C1 segment of cervical spinal cord (tissue), 14 donors: Measurements from ENCODE around the gene RAB11FIP4.

Source experiments
- DNase-seq, 14 donors: peaks; one replicate each; lab custom pipeline; 2025; lab: John Stamatoyannopoulos, UW

RAB11FIP4 gene

DNA sequence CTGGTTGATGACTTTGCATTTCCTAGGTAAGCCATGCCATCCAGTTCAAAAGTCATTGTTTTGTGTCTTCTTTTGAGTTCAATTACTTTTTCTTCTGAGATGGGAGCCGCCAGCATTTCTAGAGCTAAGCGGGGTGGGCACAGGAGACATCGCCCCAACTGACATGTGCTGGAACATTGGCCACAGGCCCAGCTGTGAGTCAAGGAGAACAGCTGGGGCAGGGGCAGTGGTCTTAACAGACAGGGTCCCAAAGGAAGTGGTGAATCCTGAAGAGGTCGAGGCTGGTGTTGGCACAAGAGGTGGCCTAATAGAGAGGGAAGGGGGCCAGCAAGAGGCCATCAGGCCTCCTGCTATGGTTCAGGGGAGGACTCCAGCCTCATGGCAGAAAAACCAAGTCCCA is 17.1 kb downstream of the RAB11FIP4 start:
- DNase-seq: peak in 3 of 14 donors; percentile 14 to 39 (median 37)

GRCh38 chr17:31411707-31412285 is 20.3 kb downstream of the RAB11FIP4 start:
- no peak for DNase-seq

- no peak for DNase-seq
Observed at GRCh38 chr17:31412511-31412910, 21.0 kb downstream of the RAB11FIP4 start.

GRCh38 chr17:31413081-31413799 is 21.8 kb downstream of the RAB11FIP4 start:
- DNase-seq: no peak

GRCh38 chr17:31413874-31414549 is 22.5 kb downstream of the RAB11FIP4 start:
- DNase-seq: peak in 11 of 14 donors; percentile 35 to 78 (median 62)

- no peak for DNase-seq
Observed at GRCh38 chr17:31414550-31414918, 23.1 kb downstream of the RAB11FIP4 start.

DNA sequence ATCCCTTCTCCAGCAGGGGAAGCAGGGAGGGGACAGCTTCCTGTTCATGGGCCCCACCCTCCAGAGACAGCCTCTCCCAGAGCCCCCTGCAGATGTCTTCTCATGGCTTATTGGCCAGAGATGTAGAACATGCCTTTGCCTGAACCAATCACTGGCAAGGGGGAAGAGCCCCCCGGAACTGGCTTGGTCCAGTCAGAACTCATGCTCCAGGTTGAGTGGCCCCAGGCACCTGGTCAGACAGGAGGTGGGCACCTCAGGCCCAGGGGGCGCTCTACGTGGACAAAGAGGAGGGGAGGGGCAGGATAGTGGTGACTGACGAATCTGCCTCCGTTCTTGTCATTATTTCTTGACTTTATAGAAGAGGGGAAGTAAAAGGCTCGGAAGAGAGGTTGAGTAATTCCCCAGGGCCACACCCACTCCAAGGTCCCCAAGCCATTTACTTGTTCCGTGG is 23.6 kb downstream of the RAB11FIP4 start:
- no peak for DNase-seq

DNA sequence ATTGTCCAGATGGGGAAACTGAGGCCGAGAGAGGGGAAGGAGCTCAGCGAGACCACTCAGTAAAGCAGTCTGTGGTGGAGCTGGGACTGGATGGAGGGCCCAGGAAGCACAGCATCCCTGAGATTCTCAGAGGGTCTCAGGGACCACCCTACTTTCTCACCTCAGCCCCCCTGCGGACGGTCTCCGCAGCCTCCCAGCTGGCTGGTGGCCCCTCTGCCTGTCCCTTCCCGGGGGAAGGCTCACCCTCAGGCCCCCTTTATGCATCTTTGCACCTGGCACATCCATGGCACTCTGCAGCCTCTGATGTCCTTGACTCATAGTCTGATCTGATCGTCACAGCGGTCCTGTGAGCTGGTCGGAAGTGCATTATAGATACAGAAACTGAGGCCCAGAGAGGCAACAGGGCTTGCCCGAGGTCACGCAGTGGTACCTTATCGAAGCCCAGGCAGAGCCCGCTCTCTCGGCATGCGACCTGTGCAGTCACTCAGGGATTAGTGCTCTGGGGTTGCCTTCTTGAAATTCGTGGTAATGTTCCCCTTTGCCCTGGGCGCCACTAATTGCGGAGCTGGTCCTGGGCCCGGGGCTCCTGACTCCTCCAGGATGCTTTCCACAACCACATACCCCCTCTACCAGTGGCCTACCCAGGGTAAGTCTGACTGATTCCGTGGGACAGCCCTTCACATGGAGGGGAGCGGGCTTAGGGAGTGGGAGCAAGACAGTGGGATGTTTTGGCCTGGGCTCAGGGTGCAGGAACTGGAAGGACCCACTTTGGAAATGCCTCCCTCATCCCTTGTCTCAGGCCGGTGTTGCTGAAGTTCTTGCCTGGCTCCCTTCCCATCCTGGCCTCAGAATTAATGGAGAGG is 24.4 kb downstream of the RAB11FIP4 start:
- no peak for DNase-seq

GRCh38 chr17:31416503-31416923 is 25.0 kb downstream of the RAB11FIP4 start:
- DNase-seq: peak in 12 of 14 donors; percentile 16 to 92 (median 80)

DNA sequence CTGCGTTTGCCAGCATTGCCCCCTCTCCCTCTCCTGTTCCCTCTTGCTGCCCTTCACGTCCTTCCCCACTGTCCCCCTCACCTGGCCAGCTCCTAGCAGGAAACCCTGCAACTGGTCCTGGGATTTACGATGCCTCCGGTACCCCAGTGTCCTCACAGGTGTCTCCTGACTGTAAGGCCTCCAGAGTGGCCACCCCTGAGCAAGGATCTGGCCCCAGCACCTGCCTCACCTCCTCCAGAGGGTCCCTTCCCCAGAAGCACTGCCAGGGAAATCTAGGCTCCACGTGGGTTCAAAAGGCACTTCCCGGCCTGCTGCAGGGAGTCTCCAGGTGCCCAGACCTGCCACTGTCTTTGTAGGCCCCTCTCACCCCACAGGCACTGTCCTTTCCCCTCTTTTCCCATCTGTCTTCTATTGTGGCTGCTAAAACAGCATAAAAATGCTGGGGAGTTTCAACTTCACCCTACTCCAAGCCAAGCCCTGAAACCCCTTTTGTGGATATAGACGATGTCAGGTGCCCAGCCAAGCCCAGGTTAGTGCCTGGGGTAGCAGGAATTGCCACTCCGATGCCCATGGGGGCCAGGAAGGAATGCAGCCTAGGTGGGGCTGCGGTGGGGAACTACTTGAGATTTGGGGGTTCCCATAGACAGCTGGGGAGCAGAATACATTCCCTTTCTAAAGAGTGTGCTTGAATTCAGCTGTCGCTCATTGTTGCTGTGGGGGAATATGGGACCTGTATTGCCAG is 25.7 kb downstream of the RAB11FIP4 start:
- peak in 1 of 14 donors; percentile 46 for DNase-seq

DNA sequence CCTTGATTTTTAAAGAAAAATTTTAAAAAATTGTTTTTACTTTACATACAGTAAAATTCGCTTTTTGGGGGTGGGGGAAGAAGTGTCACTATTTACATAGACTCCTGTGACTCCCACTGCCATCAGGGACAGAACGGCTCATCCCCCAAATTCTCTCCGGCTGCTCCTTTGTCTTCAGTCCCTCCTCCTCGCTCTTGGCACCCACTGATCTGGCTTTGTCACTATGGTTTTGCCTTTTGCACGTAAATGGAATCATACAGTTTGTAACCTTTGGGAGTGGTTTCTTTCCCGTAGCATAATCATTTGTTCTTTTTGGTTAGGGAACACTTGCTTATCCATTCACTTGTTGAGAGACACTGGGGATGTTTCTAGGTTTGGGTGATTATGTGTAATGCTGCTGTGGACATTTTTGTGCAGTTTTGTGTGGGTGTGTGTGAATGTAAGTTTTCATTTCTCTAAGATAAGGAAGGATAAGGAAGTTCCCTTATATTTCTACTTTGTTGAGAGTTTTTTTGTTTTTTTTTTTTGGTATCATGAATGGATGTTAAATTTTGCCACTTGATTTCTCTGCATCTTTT is 27.4 kb downstream of the RAB11FIP4 start:
- no peak for DNase-seq

DNA sequence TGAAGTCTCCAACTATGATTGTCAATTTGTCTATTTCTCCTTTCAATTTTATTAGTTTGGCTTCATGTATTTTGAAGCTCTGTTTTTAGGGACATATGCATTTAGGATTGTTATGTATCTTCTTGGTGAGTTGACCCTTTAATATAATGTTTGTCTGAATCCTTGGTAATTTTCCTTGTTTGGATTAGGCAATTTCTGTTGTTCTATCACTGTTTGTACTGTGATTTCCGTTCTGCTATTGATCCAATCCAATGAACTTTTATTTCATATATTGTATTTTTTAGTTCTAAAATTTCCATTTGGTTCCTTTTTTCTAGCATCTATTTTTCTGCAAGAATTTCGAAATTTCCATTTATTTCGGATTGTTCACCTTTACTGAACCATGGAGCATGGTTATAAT is 31.0 kb downstream of the RAB11FIP4 start:
- DNase-seq: no peak

DNA sequence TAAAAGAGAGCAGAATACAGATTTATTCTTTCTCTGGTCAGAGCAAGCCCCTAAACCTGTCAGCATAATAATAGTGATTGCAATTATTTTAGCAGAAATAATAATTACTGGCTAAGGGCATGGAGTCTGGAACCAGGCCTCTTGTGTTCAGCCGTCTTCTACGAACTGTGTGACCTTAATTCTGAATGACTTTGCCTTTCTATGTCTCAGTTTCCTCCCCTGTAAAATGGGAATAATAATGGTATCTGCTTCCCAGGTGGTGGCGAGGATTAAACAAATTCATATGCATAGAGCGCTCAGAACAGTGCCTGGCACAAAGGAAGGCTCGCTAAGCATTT is 33.4 kb downstream of the RAB11FIP4 start:
- DNase-seq: no peak

DNA sequence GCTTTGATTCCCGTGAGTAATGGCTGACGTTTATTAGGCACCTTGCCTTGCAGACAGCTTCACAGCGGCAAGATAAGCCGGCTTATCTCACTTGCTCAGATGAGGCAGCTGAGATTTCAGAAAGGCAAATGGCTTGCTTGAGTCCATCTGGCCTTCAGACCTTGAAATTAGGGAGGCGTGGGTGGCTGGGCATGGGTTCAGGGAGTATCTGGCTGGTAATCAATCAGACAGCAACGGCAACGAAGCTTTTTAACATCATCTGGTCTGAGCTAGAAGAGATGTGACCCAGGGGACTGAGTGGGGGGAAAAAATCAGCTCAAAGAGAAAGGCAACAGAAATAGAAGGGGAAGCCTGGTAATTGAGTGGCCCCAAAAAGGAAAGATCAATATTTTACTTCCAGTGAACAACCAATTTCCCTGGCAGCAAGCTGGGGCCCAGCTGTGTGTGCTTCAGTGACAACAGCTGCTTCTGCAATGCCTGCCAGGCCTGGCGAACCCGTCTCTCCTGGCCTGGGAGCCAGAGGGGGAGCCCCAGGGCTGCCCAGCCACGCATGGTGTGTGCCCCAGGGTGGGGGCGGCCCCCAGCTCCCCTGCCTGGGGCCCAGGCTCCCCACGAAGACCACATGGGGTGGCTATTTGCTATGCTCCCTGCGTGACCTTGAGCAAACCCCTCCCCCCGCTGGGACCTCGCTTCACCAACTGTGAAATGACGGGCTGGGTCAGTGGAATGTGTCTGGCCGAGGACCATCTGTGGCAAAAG is 34.0 kb downstream of the RAB11FIP4 start:
- DNase-seq: peak in 6 of 14 donors; percentile 17 to 50 (median 22)

DNA sequence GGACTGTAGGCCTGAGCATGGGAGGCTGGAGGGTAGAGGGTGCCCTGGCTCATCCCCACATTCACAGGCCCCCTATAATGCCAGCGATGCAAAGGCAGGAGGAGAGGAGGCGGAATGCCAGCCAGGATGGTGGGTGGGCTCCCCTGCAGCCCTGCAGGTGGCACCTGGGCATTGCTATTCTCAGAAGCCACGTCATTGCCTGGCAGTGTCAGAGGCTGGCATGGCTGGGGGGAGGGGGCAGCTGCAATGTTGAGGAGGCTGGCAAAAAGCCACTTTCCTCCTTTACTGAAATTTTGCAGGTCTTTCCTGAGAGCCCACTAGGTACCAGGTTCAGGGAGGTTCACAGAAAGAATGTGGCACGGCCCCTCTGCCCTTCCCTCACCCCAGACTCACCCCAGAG is 36.2 kb downstream of the RAB11FIP4 start:
- DNase-seq: peak in 2 of 14 donors; percentile 24 to 50

- peak in 1 of 14 donors; percentile 43 for DNase-seq
Observed at GRCh38 chr17:31428111-31428510, 36.6 kb downstream of the RAB11FIP4 start.

DNA sequence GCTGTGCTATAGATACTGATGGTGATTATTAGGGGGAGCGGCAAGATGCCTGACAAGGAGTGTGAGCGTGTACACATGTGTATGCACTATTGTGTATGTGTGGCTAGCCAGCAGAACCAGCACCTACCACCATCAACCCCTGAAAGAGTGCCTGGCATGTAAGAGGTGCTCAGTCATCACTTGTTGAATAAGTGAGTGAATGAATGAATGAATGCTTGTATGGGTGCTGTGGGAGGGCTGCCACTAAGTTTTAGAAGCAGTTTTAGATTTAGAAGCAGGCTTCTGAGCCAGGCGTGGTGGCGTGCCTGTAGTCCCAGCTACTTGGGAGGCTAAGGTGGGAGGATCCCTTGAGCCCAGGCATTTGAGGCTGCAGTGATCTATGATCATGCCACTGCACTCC is 37.0 kb downstream of the RAB11FIP4 start:
- no peak for DNase-seq

- DNase-seq: no peak
Observed at GRCh38 chr17:31431098-31431851, 39.8 kb downstream of the RAB11FIP4 start.
